ENCODE measurements around the gene GFRA4.

The GFRA4 gene, protein sequence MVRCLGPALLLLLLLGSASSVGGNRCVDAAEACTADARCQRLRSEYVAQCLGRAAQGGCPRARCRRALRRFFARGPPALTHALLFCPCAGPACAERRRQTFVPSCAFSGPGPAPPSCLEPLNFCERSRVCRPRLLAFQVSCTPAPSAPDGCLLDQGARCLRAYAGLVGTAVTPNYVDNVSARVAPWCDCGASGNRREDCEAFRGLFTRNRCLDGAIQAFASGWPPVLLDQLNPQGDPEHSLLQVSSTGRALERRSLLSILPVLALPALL

GRCh38 chr20:3663031-3663701 lies at the start of gene GFRA4:
GFRA4 (minus strand) TSS chr20:3663399; CDS start chr20:3663399, 0 bp downstream.
- no peak for DNase-seq

- no peak for DNase-seq
Observed at GRCh38 chr20:3712279-3712873, 49.2 kb upstream of the GFRA4 start, which contains the start of gene SIGLEC1. SIGLEC1 (minus strand) TSS chr20:3712600; CDS start chr20:3707128, 5,472 bp downstream.

DNA sequence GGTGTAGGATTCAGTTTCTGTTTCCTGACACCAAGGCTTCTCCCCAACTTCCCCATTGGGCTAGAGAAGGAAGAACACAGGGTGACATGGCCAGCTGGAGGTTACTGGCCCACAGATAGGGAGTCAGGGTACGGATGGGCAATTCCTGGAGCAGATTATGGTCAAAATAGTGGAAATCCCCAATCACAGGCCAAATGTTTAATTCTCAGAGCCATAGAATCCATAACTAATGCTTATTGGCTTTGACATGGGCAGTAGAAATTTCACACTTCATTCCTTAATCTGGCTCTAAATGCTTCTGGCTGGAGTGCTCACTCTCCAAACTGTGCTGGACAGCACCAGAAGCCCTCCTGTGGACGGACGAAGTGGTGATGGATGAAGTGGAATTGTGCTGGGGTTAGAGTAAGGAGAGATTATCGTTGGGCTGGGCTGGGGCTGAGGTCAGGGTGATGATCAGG lies 48.3 kb upstream of the GFRA4 start:
- DNase-seq, result no peak

DNA sequence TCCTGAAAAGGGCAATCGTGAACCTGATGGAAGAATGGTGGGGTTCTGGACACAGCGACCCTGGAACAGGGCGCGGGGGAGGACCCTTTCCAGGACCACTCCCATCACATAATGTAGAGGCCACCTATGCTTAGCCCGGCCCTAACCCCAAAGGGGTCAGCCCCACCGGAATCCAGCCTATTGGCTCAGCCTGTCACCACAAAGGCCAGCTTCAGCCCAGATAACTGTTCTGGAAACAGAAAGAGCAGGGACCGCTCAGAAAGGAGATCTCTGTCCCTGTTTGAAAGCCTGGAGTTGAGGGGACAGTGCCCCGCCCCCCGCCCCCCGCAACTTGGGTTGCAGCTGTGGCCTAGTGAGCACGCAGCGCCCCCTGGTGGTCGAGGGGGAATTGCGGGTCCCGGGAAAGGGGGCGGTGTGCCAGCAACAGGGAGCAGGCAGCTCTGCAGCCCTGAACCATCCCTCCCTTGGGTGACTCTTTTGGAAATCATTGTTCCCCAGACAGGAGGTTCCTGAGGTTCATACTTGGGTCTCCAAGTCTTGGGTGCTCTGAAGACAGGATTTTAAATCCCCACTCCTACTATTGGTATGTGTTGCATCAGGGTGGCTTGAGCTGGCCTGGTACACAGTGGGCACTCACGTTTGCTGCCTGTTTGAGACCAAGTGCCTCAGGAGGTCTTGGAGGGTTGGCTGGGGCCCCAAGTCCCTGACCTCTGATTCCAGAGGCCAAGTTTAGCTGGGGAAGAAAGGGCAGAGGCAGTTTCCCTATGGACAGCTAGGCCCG lies 47.7 kb upstream of the GFRA4 start:
- DNase-seq, result peak; percentile 7

- DNase-seq, result no peak
Observed at GRCh38 chr20:3710011-3710466, 46.8 kb upstream of the GFRA4 start.

DNA sequence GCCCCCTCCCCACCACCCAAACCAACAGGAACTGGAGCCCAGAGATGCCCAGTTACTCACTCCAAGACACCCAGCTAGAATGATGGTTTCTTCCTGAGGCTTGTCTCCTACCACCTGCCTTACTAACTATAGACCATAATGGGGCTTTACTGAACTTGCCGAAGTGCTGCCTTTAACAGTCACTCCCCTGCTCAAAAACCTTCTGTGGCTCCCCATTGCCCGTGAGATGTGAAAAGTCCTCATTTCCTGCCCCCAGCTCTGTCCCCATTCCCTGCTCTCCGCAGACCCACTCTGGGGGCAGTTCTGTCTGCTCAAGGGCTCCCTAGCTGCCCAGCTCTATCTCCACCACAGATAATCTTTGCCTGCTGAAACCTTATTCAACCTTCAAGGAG lies 44.3 kb upstream of the GFRA4 start:
- no peak for DNase-seq

- DNase-seq, result no peak
Observed at GRCh38 chr20:3706774-3707507, 43.7 kb upstream of the GFRA4 start.

DNA sequence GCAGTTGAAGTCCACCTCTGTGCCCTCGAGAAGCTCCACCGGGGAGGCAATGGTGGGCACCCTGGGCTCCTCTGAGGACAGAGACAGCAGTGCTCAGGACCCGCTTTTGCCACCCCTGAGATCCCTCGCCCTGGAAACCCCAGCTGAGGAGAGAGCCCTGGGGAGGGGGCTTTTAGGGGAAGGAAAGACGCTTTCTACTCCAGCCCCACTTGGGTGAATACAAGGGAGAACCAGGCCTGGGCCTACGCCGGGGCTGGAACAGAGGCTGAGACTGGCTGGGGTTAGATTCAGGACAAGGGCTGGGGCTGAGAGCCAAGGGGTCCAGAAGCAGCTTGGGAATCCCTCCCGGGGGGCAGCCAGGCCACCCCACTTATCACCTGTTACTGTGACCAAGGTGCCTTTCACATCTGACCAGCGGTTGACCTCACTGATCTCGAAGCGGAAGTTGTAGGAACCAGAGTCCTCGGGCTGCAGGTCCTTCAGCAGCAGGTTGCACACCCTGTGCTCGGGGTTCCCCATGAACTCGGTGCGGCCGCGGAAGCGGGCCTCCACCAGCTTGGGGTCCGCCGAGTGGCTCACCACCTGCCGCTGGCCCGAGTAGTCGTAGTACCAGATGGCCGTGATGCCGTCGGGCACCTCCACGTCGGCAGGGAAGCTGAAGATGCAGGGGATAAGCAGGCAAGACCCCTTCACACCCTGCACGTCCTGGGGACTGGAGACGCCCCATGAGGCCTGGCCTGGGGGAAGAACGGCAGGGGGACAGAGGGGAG lies 43.0 kb upstream of the GFRA4 start:
- no peak for DNase-seq

DNA sequence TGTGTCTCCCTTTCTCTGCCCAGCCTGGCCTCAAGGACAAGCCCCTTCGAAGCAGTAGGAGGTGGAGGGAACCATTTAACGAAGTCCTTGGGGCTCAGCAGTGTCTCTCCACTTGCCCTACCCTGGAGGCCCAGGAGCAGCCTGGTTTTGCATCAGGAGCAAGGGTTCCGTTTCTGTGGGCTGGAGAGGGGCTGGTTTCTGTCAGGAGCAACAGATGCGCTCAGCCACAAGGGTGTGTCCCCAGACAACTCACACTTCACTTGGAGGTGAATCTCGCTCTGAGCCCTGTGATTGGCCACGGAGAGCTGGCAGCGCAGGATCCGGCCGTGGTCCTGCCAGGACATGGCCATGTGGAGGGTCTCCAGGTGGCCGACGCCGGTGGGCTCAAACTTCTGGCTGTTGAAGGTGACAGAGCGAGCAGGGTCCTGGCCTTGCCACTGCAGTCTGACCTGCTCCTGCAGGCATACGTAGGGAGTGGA lies 42.3 kb upstream of the GFRA4 start:
- no peak for DNase-seq

GRCh38 chr20:3704087-3704486 lies 40.9 kb upstream of the GFRA4 start:
- DNase-seq, result no peak

DNA sequence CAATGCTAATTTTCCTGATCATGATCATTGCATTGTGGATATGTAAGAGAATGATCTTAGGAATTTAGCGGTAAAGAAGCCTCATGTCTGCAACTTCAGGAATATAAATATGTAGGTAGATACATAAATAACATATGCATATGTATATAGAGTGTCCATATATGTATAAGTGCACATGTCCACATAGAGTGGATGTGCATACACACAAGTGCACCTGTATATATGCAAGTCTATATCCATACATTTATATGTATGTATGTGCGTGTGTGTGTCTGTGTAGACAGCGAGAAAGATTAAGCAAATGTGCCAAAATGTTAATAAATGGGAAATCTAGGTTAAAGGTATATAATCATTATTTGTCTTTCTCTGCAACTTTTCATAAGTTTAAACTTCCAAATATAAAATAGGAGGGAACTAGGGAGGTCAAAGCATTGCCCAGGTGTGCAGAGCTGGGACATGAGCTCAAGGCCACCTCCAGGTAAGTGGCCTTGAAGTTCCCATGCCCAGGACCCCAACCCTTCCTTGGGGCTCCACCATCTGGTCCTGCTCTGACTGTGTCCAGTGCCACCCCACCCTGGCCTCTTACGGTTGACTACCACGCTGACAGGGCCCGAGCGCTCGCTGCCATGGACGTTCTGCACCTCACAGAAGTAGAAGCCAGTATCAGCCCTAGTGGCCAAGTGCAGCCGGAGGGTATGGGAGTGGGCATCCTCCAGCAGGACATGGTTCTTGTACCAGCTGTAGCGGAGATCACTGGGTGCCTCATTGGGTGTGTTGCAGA lies 39.6 kb upstream of the GFRA4 start:
- DNase-seq, result no peak

DNA sequence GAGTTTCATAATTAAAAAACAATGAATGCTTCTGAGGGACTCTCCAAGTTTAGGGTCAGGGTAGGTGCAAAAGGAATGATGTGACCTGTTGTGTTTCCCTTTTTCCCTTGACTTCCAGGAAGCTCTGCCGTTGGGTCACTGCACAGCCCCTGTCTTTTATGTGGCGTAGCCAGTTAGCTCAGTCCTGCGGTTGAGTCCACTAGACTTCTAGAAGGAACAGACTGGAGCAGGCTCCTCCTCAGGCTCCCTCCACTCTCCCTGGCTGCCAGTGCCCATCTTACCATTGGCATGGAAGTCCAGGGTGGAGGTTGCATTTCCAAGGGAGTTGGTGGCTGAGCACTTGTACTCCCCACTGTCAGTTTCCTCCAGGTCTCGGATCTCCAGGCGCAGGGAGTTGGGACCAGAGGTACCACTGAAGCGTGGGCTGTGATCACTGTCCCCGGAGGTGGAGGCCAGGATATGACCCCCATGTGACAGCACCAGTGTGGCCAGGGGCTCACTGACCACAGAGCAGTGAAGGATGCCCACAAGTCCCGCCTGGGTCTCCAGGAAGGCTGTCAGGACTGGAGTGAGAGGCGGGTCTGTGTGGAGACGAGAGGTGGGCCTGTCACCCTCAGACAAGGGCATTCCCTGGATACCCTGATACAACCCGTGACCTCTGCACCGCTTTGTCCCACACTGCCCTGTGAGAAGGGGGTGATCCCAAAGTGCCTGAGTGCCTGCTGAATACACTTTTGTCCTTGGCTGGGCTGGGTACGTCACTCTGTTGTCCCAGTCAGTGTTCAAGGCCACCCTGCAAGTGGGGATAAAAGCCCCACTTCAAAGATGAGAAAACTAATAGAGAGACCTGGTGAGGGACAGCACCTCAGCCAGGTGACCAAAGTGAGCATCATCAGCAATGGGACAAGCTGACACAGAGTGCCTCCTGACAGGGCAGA lies 38.1 kb upstream of the GFRA4 start:
- no peak for DNase-seq

GRCh38 chr20:3699037-3699436 lies 35.8 kb upstream of the GFRA4 start:
- DNase-seq, result no peak

- no peak for DNase-seq
Observed at GRCh38 chr20:3698591-3699001, 35.4 kb upstream of the GFRA4 start.

DNA sequence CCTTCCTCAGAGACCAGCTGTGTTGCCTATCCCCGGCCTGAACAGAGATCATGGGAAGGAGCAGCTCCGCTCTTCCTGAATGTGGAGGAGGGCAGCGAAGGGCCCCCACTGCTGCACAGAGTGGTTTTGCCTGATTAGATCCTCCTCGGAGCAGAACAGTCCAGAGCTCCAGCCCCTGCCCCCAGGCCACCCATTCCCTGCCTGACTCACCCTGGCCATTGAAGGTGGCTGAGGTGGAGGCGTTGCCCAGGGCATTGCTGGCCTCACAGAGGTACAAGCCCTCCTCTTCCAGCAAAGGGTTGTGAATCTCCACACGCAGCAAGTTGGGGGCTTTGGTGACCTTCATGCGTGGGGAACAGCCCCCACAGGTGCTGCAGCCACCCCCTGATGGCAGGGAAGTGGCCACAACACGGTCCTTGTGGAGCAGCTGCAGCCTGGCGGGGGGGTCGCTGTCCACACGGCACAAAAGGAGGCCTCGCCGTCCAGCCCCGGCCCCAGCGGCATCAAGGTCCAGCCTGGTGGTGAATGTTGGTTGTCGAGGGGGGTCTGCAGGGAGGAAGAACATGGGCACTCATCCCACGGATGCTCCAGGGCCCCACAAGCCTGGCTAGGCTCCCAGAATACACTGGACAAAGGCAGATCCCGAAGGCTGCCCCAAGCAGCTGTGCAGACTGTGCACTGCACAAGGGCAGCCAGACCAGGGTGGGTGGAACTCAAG lies 34.5 kb upstream of the GFRA4 start:
- no peak for DNase-seq

GRCh38 chr20:3696745-3697587 lies 33.8 kb upstream of the GFRA4 start:
- no peak for DNase-seq

DNA sequence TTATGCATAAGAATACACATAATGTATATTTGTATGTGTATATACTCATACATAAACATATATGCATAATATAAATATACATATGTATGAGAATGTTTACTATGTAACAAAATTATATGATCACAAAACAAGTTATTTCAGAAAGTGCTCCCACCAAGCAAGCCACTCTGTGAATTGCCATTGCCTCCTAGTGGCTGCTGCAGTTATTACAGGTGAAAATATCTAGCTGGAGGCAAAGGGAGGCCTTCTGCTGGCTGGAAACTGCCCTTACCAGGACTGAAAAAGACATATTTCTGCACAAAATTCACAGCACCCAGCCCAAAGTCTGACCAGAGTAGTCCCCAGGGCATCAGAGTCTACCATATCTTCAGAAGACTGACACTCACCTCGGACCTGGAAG lies 33.0 kb upstream of the GFRA4 start:
- no peak for DNase-seq

- no peak for DNase-seq
Observed at GRCh38 chr20:3694864-3695263, 31.7 kb upstream of the GFRA4 start.
